ENCODE measurements around the gene MRPL52.

DNA sequence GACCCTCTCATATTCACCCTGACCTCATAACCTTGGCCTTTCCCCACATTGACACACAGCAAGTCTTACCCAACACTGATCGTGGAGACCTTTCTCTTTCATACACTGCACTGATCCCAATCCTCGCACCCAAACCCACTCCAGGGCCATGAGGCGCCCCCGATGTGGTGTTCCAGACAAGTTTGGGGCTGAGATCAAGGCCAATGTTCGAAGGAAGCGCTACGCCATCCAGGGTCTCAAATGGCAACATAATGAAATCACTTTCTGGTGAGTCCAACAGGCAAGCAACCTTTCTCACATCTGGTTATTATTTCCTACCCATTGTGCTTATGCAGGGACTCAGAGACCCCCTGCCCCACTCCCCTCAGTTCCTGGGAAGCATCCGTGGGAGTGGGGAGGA is 12.1 kb downstream of the MRPL52 start:
- TF ChIP-seq POLR2A (IDR thresholded peaks at IDR 0.05): no peak
- TF ChIP-seq, protein P1, sequence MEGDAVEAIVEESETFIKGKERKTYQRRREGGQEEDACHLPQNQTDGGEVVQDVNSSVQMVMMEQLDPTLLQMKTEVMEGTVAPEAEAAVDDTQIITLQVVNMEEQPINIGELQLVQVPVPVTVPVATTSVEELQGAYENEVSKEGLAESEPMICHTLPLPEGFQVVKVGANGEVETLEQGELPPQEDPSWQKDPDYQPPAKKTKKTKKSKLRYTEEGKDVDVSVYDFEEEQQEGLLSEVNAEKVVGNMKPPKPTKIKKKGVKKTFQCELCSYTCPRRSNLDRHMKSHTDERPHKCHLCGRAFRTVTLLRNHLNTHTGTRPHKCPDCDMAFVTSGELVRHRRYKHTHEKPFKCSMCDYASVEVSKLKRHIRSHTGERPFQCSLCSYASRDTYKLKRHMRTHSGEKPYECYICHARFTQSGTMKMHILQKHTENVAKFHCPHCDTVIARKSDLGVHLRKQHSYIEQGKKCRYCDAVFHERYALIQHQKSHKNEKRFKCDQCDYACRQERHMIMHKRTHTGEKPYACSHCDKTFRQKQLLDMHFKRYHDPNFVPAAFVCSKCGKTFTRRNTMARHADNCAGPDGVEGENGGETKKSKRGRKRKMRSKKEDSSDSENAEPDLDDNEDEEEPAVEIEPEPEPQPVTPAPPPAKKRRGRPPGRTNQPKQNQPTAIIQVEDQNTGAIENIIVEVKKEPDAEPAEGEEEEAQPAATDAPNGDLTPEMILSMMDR (IDR thresholded peaks at IDR 0.05): no peak

Measured in body of pancreas (tissue), 4 donors.